LNCAP (cell line): Measurements from ENCODE around the gene TMED9.

Source experiments
- CTCF ChIP-seq: fragments of 450-650 bp; IDR thresholded peaks from 2 replicates; pipeline ENCODE4 v1.5.1; 2017; ENCODE audit warnings: mild to moderate bottlenecking

Gene TMED9

GRCh38 chr5:177604116-177604521 is 12.1 kb downstream of the TMED9 start:
- TF ChIP-seq CTCF, result no peak

- TF ChIP-seq CTCF, result no peak
These were observed 12.7 kb downstream of the TMED9 start for GRCh38 chr5:177604656-177605055.

GRCh38 chr5:177605078-177605477 is 13.1 kb downstream of the TMED9 start:
- TF ChIP-seq CTCF, result no peak

GRCh38 chr5:177605667-177606066 is 13.7 kb downstream of the TMED9 start:
- no peak for TF ChIP-seq CTCF

- TF ChIP-seq CTCF, result no peak
These were observed 14.4 kb downstream of the TMED9 start for GRCh38 chr5:177606071-177607051.

- no peak for TF ChIP-seq CTCF
These were observed 15.1 kb downstream of the TMED9 start for GRCh38 chr5:177607115-177607451.

GRCh38 chr5:177607452-177608192 is 15.6 kb downstream of the TMED9 start:
- peak; percentile 91 for TF ChIP-seq CTCF
